Breast epithelium (tissue), 3 donors: Measurements from ENCODE around the gene EMX2.

Source experiments
- POLR2A ChIP-seq: fragments of 450-650 bp; IDR thresholded peaks from one replicate; pipeline ENCODE4 v1.6.1; 2016; ENCODE audit warnings: antibody characterized with exemption, mild to moderate bottlenecking, moderate library complexity
- POLR2AphosphoS5 ChIP-seq, 3 donors: sonication (generic); formaldehyde crosslinking; IDR thresholded peaks; one replicate each; pipeline ENCODE4 v1.6.1; 2017; ENCODE audit warnings: antibody characterized with exemption in 3 of 3
- TF ChIP-seq, protein P1 (sequence below), 3 donors: fragments of 450-650 bp; IDR thresholded peaks; one replicate each; pipeline ENCODE4 v1.5.1; 2016 to 2017; ENCODE audit warnings: antibody characterized with exemption in 3 of 3, mild to moderate bottlenecking in 3 of 3, moderate library complexity in 3 of 3

DNA sequence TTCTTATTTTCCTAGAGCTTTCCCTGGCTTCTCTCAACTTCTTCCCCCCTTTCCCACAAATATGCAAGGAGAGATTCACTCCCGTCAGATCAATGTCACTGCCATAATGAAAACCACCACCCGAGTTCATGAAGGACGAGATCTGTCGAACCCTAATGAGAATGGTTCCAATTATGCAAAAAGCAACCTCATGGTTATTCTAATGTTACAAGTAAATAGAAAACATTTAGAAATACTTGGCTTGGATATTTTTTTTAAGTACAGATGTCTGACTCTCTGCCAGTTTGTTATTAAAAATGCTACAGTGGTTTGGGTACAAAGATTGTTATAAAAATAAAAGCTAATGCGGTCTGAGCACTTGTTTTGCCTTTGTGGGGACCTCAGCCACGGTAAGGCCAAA, 25.9 kb upstream of the EMX2 start:
- TF ChIP-seq POLR2A (no peak), POLR2AphosphoS5 (IDR thresholded peaks at IDR 0.05) (no peak)
- TF ChIP-seq, protein P1, sequence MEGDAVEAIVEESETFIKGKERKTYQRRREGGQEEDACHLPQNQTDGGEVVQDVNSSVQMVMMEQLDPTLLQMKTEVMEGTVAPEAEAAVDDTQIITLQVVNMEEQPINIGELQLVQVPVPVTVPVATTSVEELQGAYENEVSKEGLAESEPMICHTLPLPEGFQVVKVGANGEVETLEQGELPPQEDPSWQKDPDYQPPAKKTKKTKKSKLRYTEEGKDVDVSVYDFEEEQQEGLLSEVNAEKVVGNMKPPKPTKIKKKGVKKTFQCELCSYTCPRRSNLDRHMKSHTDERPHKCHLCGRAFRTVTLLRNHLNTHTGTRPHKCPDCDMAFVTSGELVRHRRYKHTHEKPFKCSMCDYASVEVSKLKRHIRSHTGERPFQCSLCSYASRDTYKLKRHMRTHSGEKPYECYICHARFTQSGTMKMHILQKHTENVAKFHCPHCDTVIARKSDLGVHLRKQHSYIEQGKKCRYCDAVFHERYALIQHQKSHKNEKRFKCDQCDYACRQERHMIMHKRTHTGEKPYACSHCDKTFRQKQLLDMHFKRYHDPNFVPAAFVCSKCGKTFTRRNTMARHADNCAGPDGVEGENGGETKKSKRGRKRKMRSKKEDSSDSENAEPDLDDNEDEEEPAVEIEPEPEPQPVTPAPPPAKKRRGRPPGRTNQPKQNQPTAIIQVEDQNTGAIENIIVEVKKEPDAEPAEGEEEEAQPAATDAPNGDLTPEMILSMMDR (IDR thresholded peaks at IDR 0.05), result no peak
